ENCODE data around the gene TENM3. TPM values are rescaled to one million over a fixed set of nuclear protein-coding genes. Genes with fewer than 3 reads are reported as not detected.

Gene TENM3
- total and polyA plus RNA-seq, 2 donors from 2014 or later, result 0.58 to 6.8 TPM

GRCh38 chr4:182745237-182745636 lies 502.0 kb downstream of the TENM3 start:
- TF ChIP-seq CTCF (IDR thresholded peaks at IDR 0.05; ENCODE audit: borderline replicate concordance, extremely low read depth, insufficient read depth), result no peak
- Histone ChIP-seq H3K27me3 (ENCODE audit: control insufficient read depth, insufficient read depth, low read length) (no peaks in the 10 kb centered on the region), H3K9me3 (ENCODE audit: control insufficient read depth in 2 of 3, insufficient read depth in 1 of 3, low read length in 3 of 3) (no peaks in the 10 kb centered on the region), H3K9ac (ENCODE audit: low read length in 3 of 3) (no peak overlapping the region), H3K36me3 (ENCODE audit: control insufficient read depth in 2 of 3, insufficient read depth in 3 of 3, low read length in 3 of 3) (no peaks in the 10 kb centered on the region), H3K27ac (ENCODE audit: low read depth in 2 of 2, low read length in 2 of 2) (no peak overlapping the region), H3K4me1 (ENCODE audit: control insufficient read depth in 2 of 3, insufficient read depth in 2 of 3, low read depth in 1 of 3, low read length in 3 of 3) (no peaks in the 10 kb centered on the region), H3K4me3 (ENCODE audit: low read length in 3 of 3) (no peak overlapping the region)
- intact Hi-C loops (cut with DNase I), result no loop called here
- DNase-seq (peak in 2 of 5 donors; percentile 28 to 36), FAIRE-seq (no peak)

DNA sequence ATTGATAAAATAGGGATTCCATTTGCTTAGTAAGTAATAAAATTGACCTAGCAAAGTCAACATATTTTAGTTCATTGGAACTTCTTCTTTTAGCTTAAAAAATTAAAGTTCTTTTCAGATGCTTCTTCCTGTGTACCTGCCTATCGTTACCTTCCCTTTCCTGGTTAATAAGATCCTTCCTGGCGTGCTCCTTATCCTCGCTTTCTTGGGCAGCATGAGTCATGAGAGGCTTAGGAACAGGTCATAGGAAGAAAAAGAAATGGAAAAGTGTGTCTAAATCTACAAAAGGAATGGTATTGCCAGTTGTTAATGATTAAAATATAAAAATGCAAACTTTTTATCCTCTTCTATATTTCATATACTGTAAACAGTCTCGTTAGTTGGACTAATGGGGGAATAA lies 503.7 kb downstream of the TENM3 start:
- no peak overlapping the region for H3K4me3 ChIP-seq (ENCODE audit: low read length in 3 of 3)
- FAIRE-seq, result no peak
- no peak overlapping the region for H3K9ac ChIP-seq (ENCODE audit: low read length in 3 of 3)
- TF ChIP-seq CTCF (IDR thresholded peaks at IDR 0.05; ENCODE audit: borderline replicate concordance, extremely low read depth, insufficient read depth), result no peak
- H3K36me3 ChIP-seq (ENCODE audit: control insufficient read depth in 2 of 3, insufficient read depth in 3 of 3, low read length in 3 of 3), result no peaks in the 10 kb centered on the region
- H3K4me1 ChIP-seq (ENCODE audit: control insufficient read depth in 2 of 3, insufficient read depth in 2 of 3, low read depth in 1 of 3, low read length in 3 of 3), result no peaks in the 10 kb centered on the region
- H3K27ac ChIP-seq (ENCODE audit: low read depth in 2 of 2, low read length in 2 of 2), result no peak overlapping the region
- no peak for DNase-seq
- H3K9me3 ChIP-seq (ENCODE audit: control insufficient read depth in 2 of 3, insufficient read depth in 1 of 3, low read length in 3 of 3), result no peaks in the 10 kb centered on the region
- intact Hi-C loops (cut with DNase I), result no loop called here
- H3K27me3 ChIP-seq (ENCODE audit: control insufficient read depth, insufficient read depth, low read length), result no peaks in the 10 kb centered on the region

DNA sequence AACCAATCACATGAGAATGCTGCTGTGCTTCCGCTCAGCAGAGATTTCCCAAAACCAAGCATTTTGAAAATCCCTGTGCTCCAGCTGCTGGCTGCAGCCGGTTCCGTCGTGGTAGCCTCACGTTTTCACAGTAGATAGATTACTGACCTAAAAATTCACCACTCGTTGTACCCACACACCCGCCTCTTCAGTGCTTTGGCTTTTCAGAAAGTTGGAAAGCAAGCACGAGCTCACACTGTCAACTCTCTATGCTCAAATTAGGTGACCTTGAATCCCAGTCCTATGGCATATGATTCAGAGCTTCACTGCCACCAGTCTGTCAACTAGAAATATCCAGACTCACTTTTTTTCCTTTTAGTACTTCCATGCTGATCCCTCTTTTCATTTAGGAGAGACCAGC lies 505.1 kb downstream of the TENM3 start:
- H3K4me1 ChIP-seq (ENCODE audit: control insufficient read depth in 2 of 3, insufficient read depth in 2 of 3, low read depth in 1 of 3, low read length in 3 of 3), result no peaks in the 10 kb centered on the region
- no peak for TF ChIP-seq CTCF (IDR thresholded peaks at IDR 0.05; ENCODE audit: borderline replicate concordance, extremely low read depth, insufficient read depth)
- DNase-seq (no peak), FAIRE-seq (no peak)
- intact Hi-C loops (cut with DNase I), result no loop called here
- no peaks in the 10 kb centered on the region for H3K9me3 ChIP-seq (ENCODE audit: control insufficient read depth in 2 of 3, insufficient read depth in 1 of 3, low read length in 3 of 3)
- no peaks in the 10 kb centered on the region for H3K27me3 ChIP-seq (ENCODE audit: control insufficient read depth, insufficient read depth, low read length)
- no peak overlapping the region for H3K9ac ChIP-seq (ENCODE audit: low read length in 3 of 3)
- no peak overlapping the region for H3K4me3 ChIP-seq (ENCODE audit: low read length in 3 of 3)
- H3K36me3 ChIP-seq (ENCODE audit: control insufficient read depth in 2 of 3, insufficient read depth in 3 of 3, low read length in 3 of 3), result no peaks in the 10 kb centered on the region
- H3K27ac ChIP-seq (ENCODE audit: low read depth in 2 of 2, low read length in 2 of 2), result no peak overlapping the region

GRCh38 chr4:182748949-182749348 lies 505.7 kb downstream of the TENM3 start:
- Histone ChIP-seq H3K9me3 (ENCODE audit: control insufficient read depth in 2 of 3, insufficient read depth in 1 of 3, low read length in 3 of 3) (no peaks in the 10 kb centered on the region), H3K27me3 (ENCODE audit: control insufficient read depth, insufficient read depth, low read length) (no peaks in the 10 kb centered on the region), H3K4me1 (ENCODE audit: control insufficient read depth in 2 of 3, insufficient read depth in 2 of 3, low read depth in 1 of 3, low read length in 3 of 3) (no peaks in the 10 kb centered on the region), H3K9ac (ENCODE audit: low read length in 3 of 3) (no peak overlapping the region), H3K27ac (ENCODE audit: low read depth in 2 of 2, low read length in 2 of 2) (no peak overlapping the region), H3K36me3 (ENCODE audit: control insufficient read depth in 2 of 3, insufficient read depth in 3 of 3, low read length in 3 of 3) (no peaks in the 10 kb centered on the region), H3K4me3 (ENCODE audit: low read length in 3 of 3) (no peak overlapping the region)
- FAIRE-seq (no peak), DNase-seq (no peak)
- TF ChIP-seq CTCF (IDR thresholded peaks at IDR 0.05; ENCODE audit: borderline replicate concordance, extremely low read depth, insufficient read depth), result no peak
- intact Hi-C loops (cut with DNase I), result no loop called here
